Measurements from ENCODE around the gene ARHGAP1. TPM values are rescaled to one million over a fixed set of nuclear protein-coding genes. Genes with fewer than 3 reads are reported as not detected.

ARHGAP1 gene
- total and polyA plus RNA-seq, 9 of the 15 experiments (the other 6 are each of a cell fraction or from before 2014, with no cell fraction given) = 3.6 to 30.4 (median 8.2) TPM

- TF ChIP-seq HDAC1 (IDR thresholded peaks at IDR 0.05) (peak in 1 of 2 experiments; percentile 97; a peak in 3 of 4 replicates), CGGBP1 (CRISPR knock-in tag; IDR thresholded peaks at IDR 0.05) (no peak), MXI1 (IDR thresholded peaks at IDR 0.05; ENCODE audit: low read depth, low read length) (peak; percentile 90; the same call in 1 of the 2 replicates), TRIM28 (IDR thresholded peaks at IDR 0.05) (peak; percentile 81; the same call in 1 of the 2 replicates), ZNF398 (CRISPR knock-in tag; IDR thresholded peaks at IDR 0.05) (no peak), MTA1 (IDR thresholded peaks at IDR 0.05; ENCODE audit: borderline replicate concordance) (peak; percentile 51; the same call in 1 of the 2 replicates), SIN3A (IDR thresholded peaks at IDR 0.05; ENCODE audit: borderline replicate concordance in 2 of 2, control insufficient read depth in 1 of 2, low read depth in 2 of 2, low read length in 2 of 2) (peak; percentile 84 to 97), SIX5 (IDR thresholded peaks at IDR 0.05; ENCODE audit: borderline replicate concordance in 1 of 2, insufficient read depth in 1 of 2, low read depth in 1 of 2, low read length in 2 of 2) (peak; percentile 30 to 56; a peak in 3 of 4 replicates), NFIX (CRISPR knock-in tag; IDR thresholded peaks at IDR 0.05; ENCODE audit: low read depth) (no peak), GTF3C2 (IDR thresholded peaks at IDR 0.05; ENCODE audit: borderline replicate concordance, extremely low read depth, insufficient read length) (no peak), E2F3 (CRISPR knock-in tag; IDR thresholded peaks at IDR 0.05) (peak; percentile 9; the same call in 1 of the 2 replicates), NFE2L1 (tag; IDR thresholded peaks at IDR 0.05; ENCODE audit: borderline replicate concordance, low read depth) (no peak), ZNF561 (CRISPR knock-in tag; conservative IDR thresholded peaks at IDR 0.05) (no peak), MYNN (IDR thresholded peaks at IDR 0.05) (0 out of 2 replicates have a peak, but pooled peaks have one; percentile 23), MYNN (CRISPR knock-in tag; IDR thresholded peaks at IDR 0.05) (no peak), GTF2A2 (tag; IDR thresholded peaks at IDR 0.05) (peak; percentile 84; the same call in 1 of the 2 replicates), MLLT1 (IDR thresholded peaks at IDR 0.05) (no peak), POLR3A (IDR thresholded peaks at IDR 0.05; ENCODE audit: borderline replicate concordance, extremely low read depth, insufficient read depth, insufficient read length) (no peak)
Observed at GRCh38 chr11:46700241-46701077, at the start of gene ARHGAP1, which contains the start of gene ZNF408 (continued).
